HepG2 (cell line): ENCODE results near the gene PADI4. TPM values are rescaled to one million over a fixed set of nuclear protein-coding genes. Genes with fewer than 3 reads are reported as not detected.

Experiments used
- ATAC-seq: fragments of 200-7000 bp; cut with Tn5 transposase; 3 replicates; pipeline ENCODE4 v1.9.1; 2020; ENCODE audit warnings: mild to moderate bottlenecking, moderate library complexity
- BruUV-seq: library from RNA; stranded (reverse); fragments of 400-500 nt; replicated peaks from 2 replicates; lab custom pipeline; 2021; lab: Mats Ljungman, UMichigan
- CTCF ChIA-PET: fragments of 300-600 bp; formaldehyde crosslinking; extraction: SDS; loops from one replicate; lab custom pipeline; 2021; ENCODE audit warnings: low total read pairs, inconsistent platforms, low intra/inter-chr PET ratio; lab: Yijun Ruan, JAX
- POLR2A ChIA-PET: fragments of 350-600 bp; sonication (Branson Sonifier 250); formaldehyde crosslinking; loops from one replicate; lab custom pipeline; 2020; ENCODE audit warnings: antibody characterized with exemption, inconsistent platforms; lab: Yijun Ruan, JAX
- DNase-seq: peaks from one replicate; pipeline ENCODE4 v3.0.0-alpha.2; 2015; ENCODE audit warnings: low spot score
- FAIRE-seq: peaks from 3 replicates; lab custom pipeline; 2011; peaks lifted over from hg19 to GRCh38; lab: Jason Lieb, UNC
- H2AFZ ChIP-seq: one replicate; pipeline ENCODE4 v1.6.1; 2011; ENCODE audit warnings: low read length, inconsistent platforms
- H3K27ac ChIP-seq: fragments of 300-600 bp; 3 replicates; pipeline ENCODE4 v1.8.0; 2011; ENCODE audit warnings: mixed run types, mild to moderate bottlenecking, mixed read lengths, low read length, inconsistent platforms; ENCODE audit not compliant: insufficient read depth; ENCODE audit errors: extremely low read length
- H3K27me3 ChIP-seq, 2 experiments: fragments of 200-600 bp in 1 of 2; 2 replicates in 1 of 2; 3 replicates in 1 of 2; pipeline versions ENCODE4 v1.6.0 to v1.8.0; 2011; ENCODE audit warnings: low read length in 2 of 2, mild to moderate bottlenecking in 2 of 2, moderate library complexity in 2 of 2, inconsistent platforms in 1 of 2; ENCODE audit not compliant: insufficient read depth in 2 of 2, control insufficient read depth in 1 of 2
- H3K36me3 ChIP-seq, 2 experiments: fragments of 200-600 bp in 1 of 2; replicated peaks in 1 of 2; 2 replicates in 1 of 2; 3 replicates in 1 of 2; pipeline versions ENCODE4 v1.5.1 to v1.8.0; 2011; ENCODE audit warnings: low read length in 2 of 2, inconsistent platforms in 1 of 2; ENCODE audit not compliant: insufficient read depth in 2 of 2, control insufficient read depth in 1 of 2
- H3K4me1 ChIP-seq: 2 replicates; pipeline ENCODE4 v1.5.1; 2012; ENCODE audit warnings: low read length, inconsistent platforms; ENCODE audit not compliant: insufficient read depth
- H3K4me2 ChIP-seq: 2 replicates; pipeline ENCODE4 v1.6.0; 2011; ENCODE audit warnings: low read depth, low read length, inconsistent platforms
- H3K4me3 ChIP-seq, 3 experiments: fragments of 200-600 bp in 1 of 3; sonication (generic), shearing (Covaris generic) in 1 of 3; replicated peaks in 1 of 3; 2 replicates each; pipeline ENCODE4 v1.5.1; 2011 to 2016; ENCODE audit warnings: low read length in 3 of 3, inconsistent platforms in 2 of 3, low read depth in 2 of 3, mild to moderate bottlenecking in 2 of 3, control low read depth in 1 of 3, mixed read lengths in 1 of 3; ENCODE audit not compliant: insufficient read depth in 1 of 3
- H3K79me2 ChIP-seq: one replicate; pipeline ENCODE4 v1.6.1; 2011; ENCODE audit warnings: low read length, inconsistent platforms; ENCODE audit not compliant: insufficient read depth
- H3K9ac ChIP-seq: 2 replicates; pipeline ENCODE4 v1.6.0; 2011; ENCODE audit warnings: mild to moderate bottlenecking, low read depth, low read length, inconsistent platforms; ENCODE audit not compliant: insufficient read depth
- H3K9me3 ChIP-seq: 2 replicates; pipeline ENCODE4 v1.5.1; 2012; ENCODE audit warnings: mild to moderate bottlenecking, low read length
- H4K20me1 ChIP-seq: 2 replicates; pipeline ENCODE4 v1.6.0; 2011; ENCODE audit warnings: inconsistent platforms, mild to moderate bottlenecking, low read length, moderate library complexity; ENCODE audit not compliant: insufficient read depth
- HNRNPL ChIP-seq: fragments of 200-400 bp; formaldehyde crosslinking; IDR thresholded peaks from 2 replicates; pipeline ENCODE4 v1.6.1; 2017; ENCODE audit warnings: mild to moderate bottlenecking, low read depth, low read length
- MBD4 ChIP-seq: IDR thresholded peaks from 2 replicates; pipeline ENCODE4 v1.6.1; 2012; ENCODE audit warnings: low read length, inconsistent platforms, borderline replicate concordance
- MXI1 ChIP-seq: IDR thresholded peaks from 3 replicates; pipeline ENCODE4 v1.6.1; 2012; ENCODE audit warnings: low read depth, low read length, inconsistent platforms, borderline replicate concordance
- PPARG ChIP-seq: conservative IDR thresholded peaks from 2 replicates; pipeline ENCODE4 v1.6.1; 2016; ENCODE audit warnings: missing biosample characterization, missing genetic modification reagents
- RNF219 ChIP-seq: sonication (generic); formaldehyde crosslinking; IDR thresholded peaks from 2 replicates; pipeline ENCODE4 v1.5.0; 2020; ENCODE audit warnings: mild to moderate bottlenecking, missing genetic modification reagents
- SIX4 ChIP-seq: sonication (generic); formaldehyde crosslinking; IDR thresholded peaks from 2 replicates; pipeline ENCODE4 v1.4.0; 2020; ENCODE audit warnings: missing genetic modification reagents
- THRA ChIP-seq: sonication (generic); formaldehyde crosslinking; IDR thresholded peaks from 2 replicates; pipeline ENCODE4 v1.4.0; 2020; ENCODE audit warnings: missing genetic modification reagents, borderline replicate concordance
- ZC3H13 ChIP-seq: sonication (generic); formaldehyde crosslinking; IDR thresholded peaks from 2 replicates; pipeline ENCODE4 v1.8.1; 2023; ENCODE audit warnings: mild to moderate bottlenecking, missing genetic modification reagents, moderate library complexity
- ZNF547 ChIP-seq: sonication (generic); formaldehyde crosslinking; IDR thresholded peaks from 2 replicates; pipeline ENCODE4 v1.5.1; 2020; ENCODE audit warnings: mild to moderate bottlenecking, missing genetic modification reagents
- WGBS: methylation state at CpG from one replicate; pipeline ENCODE4 v1.1.6; 2017; ENCODE audit warnings: low lambda C conversion rate; 5-methylcytosine and 5-hydroxymethylcytosine counted together
- in situ Hi-C: cut with HindIII; loops from 2 replicates; pipeline ENCODE4 v1.10.0; 2017; ENCODE audit warnings: low pct_unique_long_range_greater_than_20kb; ENCODE audit not compliant: extremely low pct_ligation_motif_present
- intact Hi-C: fragments of 100-400 bp; cut with micrococcal nuclease; formaldehyde crosslinking; loops from one replicate; pipeline ENCODE4 v1.10.0; 2022; ENCODE audit not compliant: unreplicated experiment
- polyA plus RNA-seq, 8 experiments: library from polyadenylated mRNA; depleted of rRNA in 3 of 8; stranded (reverse) in 7 of 8; unstranded in 1 of 8; fragments of >200 nt; fragmentation: Illumina TruSeq in 4 of 8; extraction: Trizol in 4 of 8; gene quantifications; 2 replicates each; pipeline versions ENCODE4 v1.2.1 to v1.2.3, GENCODE V29; 2011 to 2016; ENCODE audit warnings: low read depth in 4 of 8, missing spikeins in 1 of 8, mixed read lengths in 1 of 8; ENCODE audit not compliant: insufficient read depth in 1 of 8
- total RNA-seq, 5 experiments: library from RNA; depleted of rRNA; stranded (reverse); fragments of >200 nt; fragmentation: Illumina TruSeq; extraction: Trizol; gene quantifications; 2 replicates each; pipeline ENCODE4 v1.2.3, GENCODE V29; 2016; ENCODE audit warnings: low read depth in 1 of 5

PADI4 gene
- total and polyA plus RNA-seq, 2 of the 13 experiments (the other 11 are each of a cell fraction or from before 2014, with no cell fraction given): 0.04 TPM

GRCh38 chr1:17297991-17298390, 10.0 kb upstream of the PADI4 start (continued):
- TF ChIP-seq THRA (no peak), MBD4 (no peak), ZC3H13 (CRISPR knock-in tag) (no peak), HNRNPL (no peak)

GRCh38 chr1:17301767-17302166, 6.2 kb upstream of the PADI4 start:
- no peak overlapping the region for H3K27ac ChIP-seq
- intact Hi-C loops: no loop called here
- no TSS peak for BruUV-seq
- no peaks in the 10 kb centered on the region for H3K9me3 ChIP-seq
- ChIA-PET CTCF (no interaction called here), POLR2A (no interaction called here)
- H3K4me2 ChIP-seq: no peak overlapping the region
- no peaks in the 10 kb centered on the region for H3K79me2 ChIP-seq
- H4K20me1 ChIP-seq: no peaks in the 10 kb centered on the region
- TF ChIP-seq MXI1: no peak
- TF ChIP-seq ZNF547: no peak
- no peak for TF ChIP-seq PPARG (CRISPR knock-in tag)
- TF ChIP-seq SIX4 (CRISPR knock-in tag): no peak
- no peak for TF ChIP-seq RNF219 (CRISPR knock-in tag)
- TF ChIP-seq, all 625 proteins: peak for 0
- no peaks in the 10 kb centered on the region; a peak in 1 of 5 replicates for H3K27me3 ChIP-seq
- ATAC-seq (no peak), DNase-seq (no peak), FAIRE-seq (no peak)
- no peaks in the 10 kb centered on the region for H3K4me1 ChIP-seq
- in situ Hi-C loops: no loop called here
- WGBS: 14% methylated on average over 5 of the region's 5 CpGs
- no peak overlapping the region for H2AFZ ChIP-seq
- H3K4me3 ChIP-seq: no peak overlapping the region
- H3K9ac ChIP-seq: no peak overlapping the region
- H3K36me3 ChIP-seq: no peaks in the 10 kb centered on the region
